ENCODE results near the gene HEXD. TPM values are rescaled to one million over a fixed set of nuclear protein-coding genes. Genes with fewer than 3 reads are reported as not detected.

HEXD gene
- total RNA-seq, 1 donor from 2014 or later = 82.8 TPM

GRCh38 chr17:82386255-82386831 is 31.8 kb upstream of the HEXD start:
- TF ChIP-seq, protein P1, sequence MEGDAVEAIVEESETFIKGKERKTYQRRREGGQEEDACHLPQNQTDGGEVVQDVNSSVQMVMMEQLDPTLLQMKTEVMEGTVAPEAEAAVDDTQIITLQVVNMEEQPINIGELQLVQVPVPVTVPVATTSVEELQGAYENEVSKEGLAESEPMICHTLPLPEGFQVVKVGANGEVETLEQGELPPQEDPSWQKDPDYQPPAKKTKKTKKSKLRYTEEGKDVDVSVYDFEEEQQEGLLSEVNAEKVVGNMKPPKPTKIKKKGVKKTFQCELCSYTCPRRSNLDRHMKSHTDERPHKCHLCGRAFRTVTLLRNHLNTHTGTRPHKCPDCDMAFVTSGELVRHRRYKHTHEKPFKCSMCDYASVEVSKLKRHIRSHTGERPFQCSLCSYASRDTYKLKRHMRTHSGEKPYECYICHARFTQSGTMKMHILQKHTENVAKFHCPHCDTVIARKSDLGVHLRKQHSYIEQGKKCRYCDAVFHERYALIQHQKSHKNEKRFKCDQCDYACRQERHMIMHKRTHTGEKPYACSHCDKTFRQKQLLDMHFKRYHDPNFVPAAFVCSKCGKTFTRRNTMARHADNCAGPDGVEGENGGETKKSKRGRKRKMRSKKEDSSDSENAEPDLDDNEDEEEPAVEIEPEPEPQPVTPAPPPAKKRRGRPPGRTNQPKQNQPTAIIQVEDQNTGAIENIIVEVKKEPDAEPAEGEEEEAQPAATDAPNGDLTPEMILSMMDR (IDR thresholded peaks at IDR 0.05; ENCODE audit: unreplicated experiment) = no peak
- peaks cover 24% of the 10 kb centered on the region for H3K4me1 Mint-ChIP-seq
- no peaks in the 10 kb centered on the region for H3K9me3 Mint-ChIP-seq
- no peak for DNase-seq (ENCODE audit: low spot score in 2 of 2, unreplicated experiment in 2 of 2)
- H3K36me3 Mint-ChIP-seq = no peaks in the 10 kb centered on the region
- H3K27ac Mint-ChIP-seq = no peak overlapping the region
- peaks cover 8% of the 10 kb centered on the region for H3K27me3 Mint-ChIP-seq (ENCODE audit: low read depth)
- no peak overlapping the region for H3K4me3 Mint-ChIP-seq

- no peak for DNase-seq (ENCODE audit: low spot score in 2 of 2, unreplicated experiment in 2 of 2)
- H3K4me3 Mint-ChIP-seq = no peak overlapping the region
- no peaks in the 10 kb centered on the region for H3K9me3 Mint-ChIP-seq
- TF ChIP-seq, protein P1 (IDR thresholded peaks at IDR 0.05; ENCODE audit: unreplicated experiment) = no peak
- H3K4me1 Mint-ChIP-seq = peaks cover 24% of the 10 kb centered on the region
- H3K27me3 Mint-ChIP-seq (ENCODE audit: low read depth) = peaks cover 6% of the 10 kb centered on the region
- H3K27ac Mint-ChIP-seq = no peak overlapping the region
- H3K36me3 Mint-ChIP-seq = peaks cover 1% of the 10 kb centered on the region
These were observed 31.1 kb upstream of the HEXD start for GRCh38 chr17:82386881-82387704.

DNA sequence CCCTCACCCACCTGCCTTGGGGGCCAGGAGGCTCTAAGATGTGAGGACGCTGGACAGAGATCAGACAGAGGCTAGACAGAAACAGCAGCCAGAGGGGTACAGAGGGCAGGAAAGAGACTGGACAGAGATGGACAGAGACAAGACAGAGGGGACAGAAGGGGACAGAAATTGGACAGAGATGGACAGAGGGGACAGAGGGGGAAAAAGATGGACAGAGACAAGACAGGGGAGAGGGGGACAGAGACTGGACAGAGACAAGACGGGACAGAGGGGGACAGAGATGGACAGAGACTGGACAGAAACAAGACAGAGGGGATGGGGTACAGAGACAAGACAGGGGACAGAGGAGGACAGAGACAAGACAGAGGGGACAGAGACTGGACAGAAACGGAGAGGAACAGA is 30.4 kb upstream of the HEXD start:
- TF ChIP-seq, protein P1 (IDR thresholded peaks at IDR 0.05; ENCODE audit: unreplicated experiment) = no peak
- Mint-ChIP-seq H3K9me3 (no peaks in the 10 kb centered on the region), H3K36me3 (peaks cover 6% of the 10 kb centered on the region), H3K27ac (no peak overlapping the region), H3K27me3 (ENCODE audit: low read depth) (peaks cover 6% of the 10 kb centered on the region), H3K4me1 (peaks cover 24% of the 10 kb centered on the region), H3K4me3 (no peak overlapping the region)
- DNase-seq (ENCODE audit: low spot score in 2 of 2, unreplicated experiment in 2 of 2) = no peak

DNA sequence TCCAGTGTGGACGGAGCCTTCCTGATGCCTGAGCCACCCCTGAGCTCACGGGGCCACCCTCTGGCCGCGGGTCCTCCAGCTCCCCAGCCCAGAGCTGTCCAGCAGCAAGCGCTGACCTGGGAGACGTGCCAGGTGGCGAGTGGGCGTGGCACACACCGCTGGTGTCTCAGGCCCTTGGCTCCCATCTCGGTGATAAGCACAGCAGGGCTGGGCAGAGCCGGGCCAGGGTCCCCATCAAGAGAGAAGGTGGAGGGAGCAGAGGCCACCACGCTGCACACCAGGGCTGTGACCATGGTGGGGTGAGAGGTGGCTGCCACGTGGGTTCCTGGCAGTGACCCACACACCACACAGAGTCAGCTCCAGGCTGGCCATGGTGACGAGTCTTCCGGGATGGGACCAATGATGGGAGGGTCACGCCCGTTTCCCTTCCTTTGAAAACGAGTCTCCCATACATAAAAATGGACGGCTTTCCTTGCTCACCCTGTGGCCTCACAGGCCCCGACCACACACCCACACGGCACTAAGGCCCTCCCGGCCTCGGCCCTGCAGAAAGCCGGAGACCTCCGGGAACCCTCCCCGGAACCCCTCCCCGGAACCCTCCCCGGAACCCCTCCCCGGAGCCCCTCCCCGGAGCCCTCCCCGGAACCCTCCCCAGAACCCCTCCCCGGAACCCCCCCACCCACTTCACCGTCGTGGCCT is 29.8 kb upstream of the HEXD start:
- Mint-ChIP-seq H3K27ac (no peak overlapping the region), H3K27me3 (ENCODE audit: low read depth) (peaks cover 6% of the 10 kb centered on the region)

GRCh38 chr17:82388922-82389283 is 29.2 kb upstream of the HEXD start:
- TF ChIP-seq, protein P1 (IDR thresholded peaks at IDR 0.05; ENCODE audit: unreplicated experiment) = no peak
- no peak for DNase-seq (ENCODE audit: low spot score in 2 of 2, unreplicated experiment in 2 of 2)
- Mint-ChIP-seq H3K4me1 (peaks cover 19% of the 10 kb centered on the region), H3K4me3 (no peak overlapping the region), H3K27ac (no peak overlapping the region), H3K9me3 (no peaks in the 10 kb centered on the region), H3K36me3 (peaks cover 12% of the 10 kb centered on the region), H3K27me3 (ENCODE audit: low read depth) (peaks cover 6% of the 10 kb centered on the region)

More for the DNA sequence above, 29.8 kb upstream of the HEXD start:
- Mint-ChIP-seq H3K36me3 (peaks cover 8% of the 10 kb centered on the region), H3K4me1 (peaks cover 24% of the 10 kb centered on the region), H3K9me3 (no peaks in the 10 kb centered on the region), H3K4me3 (no peak overlapping the region)
- DNase-seq (ENCODE audit: low spot score in 2 of 2, unreplicated experiment in 2 of 2) = no peak
- TF ChIP-seq, protein P1 (IDR thresholded peaks at IDR 0.05; ENCODE audit: unreplicated experiment) = no peak

Data from mesothelial cell of epicardium (in vitro differentiated cells).